ENCODE measurements around the gene SLC22A13. TPM values are rescaled to one million over a fixed set of nuclear protein-coding genes. Genes with fewer than 3 reads are reported as not detected.
"Not testable (repeated sequence)": the region's sequence is repeated elsewhere in the genome, so short reads cannot be mapped to it uniquely, and the experiment has no call there.

Gene SLC22A13
- polyA plus RNA-seq, 1 donor = 0.24 TPM

- no peak for DNase-seq (ENCODE audit: low read depth)
Observed at GRCh38 chr3:38297947-38298711, 32.5 kb downstream of the SLC22A13 start.

GRCh38 chr3:38306941-38307340 lies 41.3 kb downstream of the SLC22A13 start:
- DNase-seq (ENCODE audit: low read depth) = no peak

GRCh38 chr3:38307599-38307998 lies 42.0 kb downstream of the SLC22A13 start:
- DNase-seq (ENCODE audit: low read depth) = no peak

- DNase-seq (ENCODE audit: low read depth) = no peak
Observed at GRCh38 chr3:38308456-38308855, 42.8 kb downstream of the SLC22A13 start.

GRCh38 chr3:38311476-38311875 lies 45.9 kb downstream of the SLC22A13 start:
- DNase-seq (ENCODE audit: low read depth) = no peak

GRCh38 chr3:38311941-38312340 lies 46.3 kb downstream of the SLC22A13 start:
- no peak for DNase-seq (ENCODE audit: low read depth)

GRCh38 chr3:38312356-38312755 lies 46.7 kb downstream of the SLC22A13 start:
- DNase-seq (ENCODE audit: low read depth) = no peak

- DNase-seq (ENCODE audit: low read depth) = no peak
Observed at GRCh38 chr3:38313263-38313662, 47.7 kb downstream of the SLC22A13 start.

- DNase-seq (ENCODE audit: low read depth) = no peak
Observed at GRCh38 chr3:38313695-38314094, 48.1 kb downstream of the SLC22A13 start.

- no peak for DNase-seq (ENCODE audit: low read depth)
Observed at GRCh38 chr3:38314112-38314763, 48.6 kb downstream of the SLC22A13 start.

- no peak for DNase-seq (ENCODE audit: low read depth)
Observed at GRCh38 chr3:38314764-38315487, 49.3 kb downstream of the SLC22A13 start.

GRCh38 chr3:38315488-38316230 lies 50.0 kb downstream of the SLC22A13 start:
- DNase-seq (ENCODE audit: low read depth) = no peak

GRCh38 chr3:38316356-38317191 lies 51.0 kb downstream of the SLC22A13 start:
- DNase-seq (ENCODE audit: low read depth) = no peak

GRCh38 chr3:38317192-38317759 lies 51.7 kb downstream of the SLC22A13 start:
- no peak for DNase-seq (ENCODE audit: low read depth)

- DNase-seq (ENCODE audit: low read depth) = no peak
Observed at GRCh38 chr3:38318766-38319671, 53.4 kb downstream of the SLC22A13 start.

GRCh38 chr3:38320638-38321037 lies 55.0 kb downstream of the SLC22A13 start:
- not testable (repeated sequence) for DNase-seq (ENCODE audit: low read depth)

- no peak for DNase-seq (ENCODE audit: low read depth)
Observed at GRCh38 chr3:38323060-38323459, 57.4 kb downstream of the SLC22A13 start.

GRCh38 chr3:38325256-38325655 lies 59.6 kb downstream of the SLC22A13 start:
- DNase-seq (ENCODE audit: low read depth) = no peak

GRCh38 chr3:38327335-38328009 lies 61.9 kb downstream of the SLC22A13 start:
- no peak for DNase-seq (ENCODE audit: low read depth)
